ENCODE results near the gene ZNF429. TPM values are rescaled to one million over a fixed set of nuclear protein-coding genes. Genes with fewer than 3 reads are reported as not detected.

Gene ZNF429
- polyA plus RNA-seq, 1 donor (not counting 4 experiments of a cell fraction or from before 2014, with no cell fraction given): 4.4 TPM

DNA sequence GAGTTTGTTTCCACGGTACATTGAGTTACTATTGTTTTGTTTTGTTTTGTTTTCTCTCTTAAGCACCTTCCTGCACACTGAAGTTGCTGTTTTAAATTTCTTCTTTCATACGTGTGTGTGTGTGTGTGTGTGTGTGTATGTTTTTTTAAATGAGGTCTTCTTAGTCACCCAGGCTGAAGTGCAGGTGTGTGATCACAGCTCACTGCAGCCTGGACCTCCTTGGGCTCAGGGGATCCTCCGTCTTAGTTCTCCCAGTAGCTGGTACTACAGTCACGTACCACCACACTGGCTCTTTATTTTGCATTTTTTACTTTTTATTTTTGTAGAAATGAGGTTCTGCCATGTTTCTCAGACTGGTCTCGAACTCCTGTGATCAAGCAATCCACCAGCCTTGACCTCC lies 20.8 kb upstream of the ZNF429 start:
- no peak overlapping the region for H2AFZ ChIP-seq (ENCODE audit: control insufficient read depth, low read length)
- H3K9me3 ChIP-seq (ENCODE audit: control insufficient read depth, low read depth, low read length): peaks cover 4% of the 10 kb centered on the region
- H4K20me1 ChIP-seq (ENCODE audit: control insufficient read depth, extremely low read depth, insufficient read depth, low read length): no peaks in the 10 kb centered on the region
- no peaks in the 10 kb centered on the region for H3K9me1 ChIP-seq (ENCODE audit: control insufficient read depth, extremely low read depth, insufficient read depth, low read length)
- no peak for DNase-seq (ENCODE audit: low read depth, low spot score)
- H3K4me2 ChIP-seq (ENCODE audit: control insufficient read depth, extremely low read depth, insufficient read depth, low read depth, low read length): no peak overlapping the region
- no peak for FAIRE-seq
- no peaks in the 10 kb centered on the region for H3K4me1 ChIP-seq (ENCODE audit: control insufficient read depth, extremely low read depth, insufficient read depth, low read length)
- TF ChIP-seq, protein P1, sequence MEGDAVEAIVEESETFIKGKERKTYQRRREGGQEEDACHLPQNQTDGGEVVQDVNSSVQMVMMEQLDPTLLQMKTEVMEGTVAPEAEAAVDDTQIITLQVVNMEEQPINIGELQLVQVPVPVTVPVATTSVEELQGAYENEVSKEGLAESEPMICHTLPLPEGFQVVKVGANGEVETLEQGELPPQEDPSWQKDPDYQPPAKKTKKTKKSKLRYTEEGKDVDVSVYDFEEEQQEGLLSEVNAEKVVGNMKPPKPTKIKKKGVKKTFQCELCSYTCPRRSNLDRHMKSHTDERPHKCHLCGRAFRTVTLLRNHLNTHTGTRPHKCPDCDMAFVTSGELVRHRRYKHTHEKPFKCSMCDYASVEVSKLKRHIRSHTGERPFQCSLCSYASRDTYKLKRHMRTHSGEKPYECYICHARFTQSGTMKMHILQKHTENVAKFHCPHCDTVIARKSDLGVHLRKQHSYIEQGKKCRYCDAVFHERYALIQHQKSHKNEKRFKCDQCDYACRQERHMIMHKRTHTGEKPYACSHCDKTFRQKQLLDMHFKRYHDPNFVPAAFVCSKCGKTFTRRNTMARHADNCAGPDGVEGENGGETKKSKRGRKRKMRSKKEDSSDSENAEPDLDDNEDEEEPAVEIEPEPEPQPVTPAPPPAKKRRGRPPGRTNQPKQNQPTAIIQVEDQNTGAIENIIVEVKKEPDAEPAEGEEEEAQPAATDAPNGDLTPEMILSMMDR (optimal IDR thresholded peaks at IDR 0.05 in 1 of 3, IDR thresholded peaks at IDR 0.05 in 1 of 3, conservative IDR thresholded peaks at IDR 0.05 in 1 of 3; ENCODE audit: extremely low read depth in 1 of 3, insufficient read depth in 2 of 3, low read length in 3 of 3): no peak
- no peak for TF ChIP-seq EZH2 (IDR thresholded peaks at IDR 0.05; ENCODE audit: low read length)
- H3K4me3 ChIP-seq (ENCODE audit: control insufficient read depth in 2 of 3, extremely low read depth in 1 of 3, insufficient read depth in 2 of 3, low read depth in 1 of 3, low read length in 3 of 3): no peak overlapping the region
- no peak overlapping the region for H3K9ac ChIP-seq (ENCODE audit: control insufficient read depth, extremely low read depth, insufficient read depth, low read length)
- no peak overlapping the region for H3K27ac ChIP-seq (ENCODE audit: control insufficient read depth, insufficient read depth, low read length)
- no peaks in the 10 kb centered on the region for H3K79me2 ChIP-seq (ENCODE audit: control insufficient read depth, insufficient read depth, low read length)
- dilution Hi-C loops (cut with MboI; ENCODE audit: extremely low pct_ligation_motif_present, low sequenced_read_pairs): no loop called here
- H3K27me3 ChIP-seq (ENCODE audit: control insufficient read depth, extremely low read depth, insufficient read depth, low read length): no peaks in the 10 kb centered on the region
- no peaks in the 10 kb centered on the region for H3K36me3 ChIP-seq (ENCODE audit: control insufficient read depth in 2 of 2, extremely low read depth in 1 of 2, insufficient read depth in 2 of 2, low read length in 2 of 2)

DNA sequence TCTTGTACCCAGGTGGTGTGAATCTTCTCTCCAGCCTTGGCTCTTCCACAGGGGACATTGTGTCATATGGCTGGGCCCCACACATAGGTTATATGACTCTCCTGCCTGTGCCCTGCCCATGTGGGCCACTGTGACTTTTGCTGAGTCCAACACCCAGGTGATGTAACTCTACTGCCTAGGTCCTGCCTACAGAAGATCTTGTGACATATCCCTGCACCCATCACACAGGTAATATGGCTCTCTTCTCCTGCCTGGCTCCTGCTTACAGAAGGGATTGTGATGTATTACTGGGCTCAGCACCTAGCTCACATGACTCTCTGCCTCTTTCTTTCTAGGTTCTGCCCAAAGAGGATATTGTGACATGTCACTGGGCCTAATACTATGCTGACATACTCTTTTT lies 19.5 kb upstream of the ZNF429 start:
- Histone ChIP-seq H3K4me3 (ENCODE audit: control insufficient read depth in 2 of 3, extremely low read depth in 1 of 3, insufficient read depth in 2 of 3, low read depth in 1 of 3, low read length in 3 of 3) (no peak overlapping the region), H3K27ac (ENCODE audit: control insufficient read depth, insufficient read depth, low read length) (no peak overlapping the region), H3K79me2 (ENCODE audit: control insufficient read depth, insufficient read depth, low read length) (no peaks in the 10 kb centered on the region), H3K4me1 (ENCODE audit: control insufficient read depth, extremely low read depth, insufficient read depth, low read length) (no peaks in the 10 kb centered on the region), H2AFZ (ENCODE audit: control insufficient read depth, low read length) (no peak overlapping the region), H3K4me2 (ENCODE audit: control insufficient read depth, extremely low read depth, insufficient read depth, low read depth, low read length) (no peak overlapping the region), H3K36me3 (ENCODE audit: control insufficient read depth in 2 of 2, extremely low read depth in 1 of 2, insufficient read depth in 2 of 2, low read length in 2 of 2) (no peaks in the 10 kb centered on the region), H3K9me1 (ENCODE audit: control insufficient read depth, extremely low read depth, insufficient read depth, low read length) (no peaks in the 10 kb centered on the region), H3K9ac (ENCODE audit: control insufficient read depth, extremely low read depth, insufficient read depth, low read length) (no peak overlapping the region), H3K27me3 (ENCODE audit: control insufficient read depth, extremely low read depth, insufficient read depth, low read length) (no peaks in the 10 kb centered on the region), H3K9me3 (ENCODE audit: control insufficient read depth, low read depth, low read length) (peaks cover 5% of the 10 kb centered on the region), H4K20me1 (ENCODE audit: control insufficient read depth, extremely low read depth, insufficient read depth, low read length) (no peaks in the 10 kb centered on the region)
- dilution Hi-C loops (cut with MboI; ENCODE audit: extremely low pct_ligation_motif_present, low sequenced_read_pairs): no loop called here
- no peak for DNase-seq (ENCODE audit: low read depth, low spot score)
- TF ChIP-seq EZH2 (IDR thresholded peaks at IDR 0.05; ENCODE audit: low read length): no peak
- TF ChIP-seq, protein P1 (optimal IDR thresholded peaks at IDR 0.05 in 1 of 3, IDR thresholded peaks at IDR 0.05 in 1 of 3, conservative IDR thresholded peaks at IDR 0.05 in 1 of 3; ENCODE audit: extremely low read depth in 1 of 3, insufficient read depth in 2 of 3, low read length in 3 of 3): no peak
- FAIRE-seq: no peak

Data from keratinocyte (primary cell).